Spleen (tissue), 7 donors: Measurements from ENCODE around the gene DNAH17.

Experiments
- CTCF ChIP-seq, 11 experiments: fragments of 200-600 bp in 7 of 11; fragments of 450-650 bp in 4 of 11; sonication (generic) in 4 of 11; IDR thresholded peaks in 8 of 11; conservative IDR thresholded peaks in 3 of 11; 1 replicate in 7 of 11; 2 replicates in 4 of 11; pipeline versions ENCODE4 v1.4.0 to v1.8.0; 2016 to 2021; ENCODE audit warnings: antibody characterized with exemption in 11 of 11, inconsistent platforms in 4 of 11, mild to moderate bottlenecking in 1 of 11
- POLR2A ChIP-seq, 3 donors: fragments of 450-650 bp; IDR thresholded peaks; one replicate each; pipeline ENCODE4 v1.5.1; 2017; ENCODE audit warnings: antibody characterized with exemption in 3 of 3, mild to moderate bottlenecking in 1 of 3
- donor health status: DM: no; HTN: no; CAD: no; lungs with moderate emphysema.
- donor health status: DM: no; HTN: no; CAD: no.
- donor health status: DM: no; HTN: no; CAD: no.

GRCh38 chr17:78506454-78507309 lies 70.5 kb downstream of the DNAH17 start:
- TF ChIP-seq POLR2A (IDR thresholded peaks at IDR 0.05) (no peak), CTCF (IDR thresholded peaks at IDR 0.05 in 8 of 11, conservative IDR thresholded peaks at IDR 0.05 in 3 of 11) (no peak)
